Psoas muscle (tissue), 8 donors: ENCODE results near the gene FGB. TPM values are rescaled to one million over a fixed set of nuclear protein-coding genes. Genes with fewer than 3 reads are reported as not detected.
A peak's percentile ranks its signal among the peaks of the same experiment; 100 is the strongest.

ENCODE experiments used
- ATAC-seq, 4 donors: fragments of 200-7000 bp; cut with Tn5 transposase; one replicate each; pipeline ENCODE4 v1.9.1; 2020; ENCODE audit warnings: moderate library complexity in 3 of 4, mild to moderate bottlenecking in 2 of 4
- DNase-seq, 2 donors: peaks; one replicate each; pipeline ENCODE4 v3.0.0-alpha.2; 2020
- H3K27ac ChIP-seq: fragments of 200-600 bp; one replicate; pipeline ENCODE4 v1.8.0; 2022
- H3K27me3 ChIP-seq, 3 donors: fragments of 200-600 bp in 1 of 3; one replicate each; pipeline versions ENCODE4 v1.6.1 to v1.8.0; 2013 to 2022; ENCODE audit warnings: low read length in 2 of 3, mild to moderate bottlenecking in 2 of 3, moderate library complexity in 1 of 3; ENCODE audit not compliant: insufficient read depth in 3 of 3
- H3K36me3 ChIP-seq, 2 donors: fragments of 200-600 bp in 1 of 2; one replicate each; pipeline versions ENCODE4 v1.6.1 to v1.8.0; 2013 to 2022; ENCODE audit warnings: low read depth in 1 of 2, mild to moderate bottlenecking in 1 of 2, moderate library complexity in 1 of 2; ENCODE audit not compliant: insufficient read depth in 1 of 2
- H3K4me1 ChIP-seq: fragments of 200-600 bp; one replicate; pipeline ENCODE4 v1.8.0; 2022
- H3K4me3 ChIP-seq: fragments of 200-600 bp; one replicate; pipeline ENCODE4 v1.8.0; 2022; ENCODE audit warnings: mild to moderate bottlenecking
- H3K9me3 ChIP-seq: fragments of 200-600 bp; one replicate; pipeline ENCODE4 v1.8.0; 2022
- WGBS, 3 donors: extraction: QIAGEN DNeasy Blood & Tissue Kit; methylation state at CpG; one replicate each; pipeline versions ENCODE4 v1.1.6 to v1.1.7; 2013; 5-methylcytosine and 5-hydroxymethylcytosine counted together
- intact Hi-C, 2 donors: fragments of 100-400 bp; cut with DNase I; formaldehyde crosslinking; loops; one replicate each; pipeline versions ENCODE4 v1.11.0 to v1.14.2; 2022
- polyA plus RNA-seq, 3 donors: library from polyadenylated mRNA; stranded (reverse); fragments of 200-250 nt; gene quantifications; one replicate each; pipeline ENCODE4 v1.2.3, GENCODE V29; 2013
- total RNA-seq, 4 donors: library from RNA; stranded (reverse); fragmentation: NEBNext Ultra II Directional in 2 of 4; extraction: Animal tissue kit (Norgen Biotek cat#: 25700) in 2 of 4; gene quantifications; one replicate each; pipeline versions ENCODE4 v1.2.1 to v1.2.4, GENCODE V29; 2021 to 2023
- TF ChIP-seq, protein P1 (sequence below): fragments of 200-600 bp; IDR thresholded peaks from one replicate; pipeline ENCODE4 v1.8.0; 2022; ENCODE audit warnings: antibody characterized with exemption
- donor health status: healthy with polysubstance abuse.
- donor health status: DM: no; HTN: no; CAD: no; lungs with moderate emphysema.
- donor health status: Bipolar disorder and iron deficiency.
- donor health status: healthy.
- donor health status: DM: yes; HTN: yes; CAD: no.
- donor health status: DM: no; HTN: no; CAD: no.
- donor health status: DM: no; HTN: no; CAD: no.
- donor health status: DM: yes; HTN: yes; CAD: no.

Gene FGB
- total and polyA plus RNA-seq, 7 donors, result 0.54 to 0.77 TPM; not detected in 5

GRCh38 chr4:154534296-154534695 lies 28.5 kb upstream of the FGB start:
- no peaks in the 10 kb centered on the region for H3K4me1 ChIP-seq
- WGBS, 3 donors, result 59 to 68% (median 65%) methylated on average over 1 of the region's 1 CpG
- TF ChIP-seq, protein P1, sequence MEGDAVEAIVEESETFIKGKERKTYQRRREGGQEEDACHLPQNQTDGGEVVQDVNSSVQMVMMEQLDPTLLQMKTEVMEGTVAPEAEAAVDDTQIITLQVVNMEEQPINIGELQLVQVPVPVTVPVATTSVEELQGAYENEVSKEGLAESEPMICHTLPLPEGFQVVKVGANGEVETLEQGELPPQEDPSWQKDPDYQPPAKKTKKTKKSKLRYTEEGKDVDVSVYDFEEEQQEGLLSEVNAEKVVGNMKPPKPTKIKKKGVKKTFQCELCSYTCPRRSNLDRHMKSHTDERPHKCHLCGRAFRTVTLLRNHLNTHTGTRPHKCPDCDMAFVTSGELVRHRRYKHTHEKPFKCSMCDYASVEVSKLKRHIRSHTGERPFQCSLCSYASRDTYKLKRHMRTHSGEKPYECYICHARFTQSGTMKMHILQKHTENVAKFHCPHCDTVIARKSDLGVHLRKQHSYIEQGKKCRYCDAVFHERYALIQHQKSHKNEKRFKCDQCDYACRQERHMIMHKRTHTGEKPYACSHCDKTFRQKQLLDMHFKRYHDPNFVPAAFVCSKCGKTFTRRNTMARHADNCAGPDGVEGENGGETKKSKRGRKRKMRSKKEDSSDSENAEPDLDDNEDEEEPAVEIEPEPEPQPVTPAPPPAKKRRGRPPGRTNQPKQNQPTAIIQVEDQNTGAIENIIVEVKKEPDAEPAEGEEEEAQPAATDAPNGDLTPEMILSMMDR, result no peak
- no peak overlapping the region for H3K4me3 ChIP-seq
- H3K9me3 ChIP-seq, result no peaks in the 10 kb centered on the region
- no peak for ATAC-seq
- H3K27me3 ChIP-seq, result no peaks in the 10 kb centered on the region
- no peak for DNase-seq
- H3K27ac ChIP-seq, result no peak overlapping the region
- intact Hi-C loops, result no loop called here
- peaks cover 3 to 43% of the 10 kb centered on the region in 2 donors for H3K36me3 ChIP-seq

DNA sequence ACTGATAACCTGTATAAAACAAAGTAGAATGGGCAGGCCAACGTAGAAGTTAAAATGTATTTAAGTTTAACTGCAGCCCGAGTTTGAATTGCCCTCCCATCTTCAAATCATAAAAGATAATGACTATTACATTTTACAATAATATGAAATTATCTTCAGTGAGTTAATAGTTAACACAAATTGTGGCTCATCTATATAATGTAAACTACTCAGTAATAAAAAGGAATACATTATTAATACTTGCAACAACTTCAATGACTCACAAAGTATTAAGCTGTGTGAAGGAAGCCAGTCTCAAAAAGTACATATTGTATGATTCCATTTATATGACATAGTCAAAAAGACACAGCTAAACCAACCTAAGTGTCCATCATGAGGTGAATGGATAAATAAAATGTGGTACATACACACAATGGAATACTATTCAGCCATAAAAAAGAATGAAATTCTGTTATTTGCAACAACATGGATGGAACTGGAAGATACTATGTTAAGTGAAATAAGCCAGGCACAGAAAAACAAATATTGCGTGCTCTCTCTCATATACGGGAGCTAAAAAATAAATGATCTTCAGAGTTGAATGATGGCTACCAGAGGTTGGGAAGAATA lies 20.4 kb upstream of the FGB start:
- Histone ChIP-seq H3K9me3 (no peaks in the 10 kb centered on the region), H3K27me3 (no peaks in the 10 kb centered on the region), H3K36me3 (peaks cover 0 to 100% of the 10 kb centered on the region in 2 donors), H3K27ac (no peak overlapping the region), H3K4me3 (no peak overlapping the region), H3K4me1 (no peaks in the 10 kb centered on the region)
- DNase-seq, result no peak
- 95 to 97% (median 97%) methylated on average over 4 of the region's 4 CpGs for WGBS, 3 donors
- intact Hi-C loops, result no loop called here
- ATAC-seq, result no peak
- TF ChIP-seq, protein P1, result no peak

DNA sequence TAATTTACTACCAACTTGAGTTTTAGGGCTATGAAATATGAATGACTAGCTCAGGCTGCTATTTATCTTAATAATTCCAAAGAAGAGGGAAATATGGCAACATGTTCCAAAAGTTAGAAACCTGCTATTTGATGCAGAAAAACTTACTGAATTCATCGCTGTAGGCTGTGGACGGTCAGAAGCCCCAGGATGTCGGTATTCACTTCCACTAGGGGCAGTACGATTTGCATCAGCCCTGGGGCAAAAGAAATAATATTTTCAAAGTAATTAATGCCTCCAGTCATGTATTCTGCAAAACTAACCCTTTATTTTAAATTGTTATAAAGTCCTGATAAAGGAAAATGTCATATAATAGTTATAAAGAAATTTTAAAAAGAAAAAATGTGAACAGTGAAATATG lies 17.1 kb upstream of the FGB start:
- H3K27ac ChIP-seq, result no peak overlapping the region
- no peak for DNase-seq
- H3K9me3 ChIP-seq, result no peaks in the 10 kb centered on the region
- no peaks in the 10 kb centered on the region for H3K27me3 ChIP-seq
- intact Hi-C loops, result no loop called here
- 89 to 91% (median 91%) methylated on average over 4 of the region's 4 CpGs for WGBS, 3 donors
- H3K4me3 ChIP-seq, result no peak overlapping the region
- peaks cover 9% of the 10 kb centered on the region for H3K4me1 ChIP-seq
- peaks cover 0 to 74% of the 10 kb centered on the region in 2 donors for H3K36me3 ChIP-seq
- ATAC-seq, result no peak
- TF ChIP-seq, protein P1, result no peak

- intact Hi-C loops, result loop anchor here (5.0 kb wide), 2 partner anchors 72 to 817 kb away; no protein-coding TSS in a partner anchor
- H3K4me1 ChIP-seq, result peaks cover 9% of the 10 kb centered on the region
- peak within 1 kb of the TSS; percentile 78 for H3K27ac ChIP-seq
- peak within 1 kb of the TSS; percentile 75 for H3K4me3 ChIP-seq
- 0 to 1% (median 0%) methylated on average over 50 to 51 of the region's 51 CpGs for WGBS, 3 donors
- peaks cover 0 to 29% of the 10 kb centered on the region in 2 donors for H3K36me3 ChIP-seq
- TF ChIP-seq, protein P1, result peak; percentile 38
- DNase-seq, result peak; percentile 98 to 99
- peak; percentile 100 for ATAC-seq
- no peaks in the 10 kb centered on the region for H3K9me3 ChIP-seq
- no peaks in the 10 kb centered on the region for H3K27me3 ChIP-seq
Observed at GRCh38 chr4:154549894-154550790, 12.7 kb upstream of the FGB start, which contains the start of gene PLRG1. TSS of gene PLRG1 (minus strand) at chr4:154550400. CDS start at chr4:154550308, 92 bp downstream.
